ENCODE data around the gene TFPI.

DNA sequence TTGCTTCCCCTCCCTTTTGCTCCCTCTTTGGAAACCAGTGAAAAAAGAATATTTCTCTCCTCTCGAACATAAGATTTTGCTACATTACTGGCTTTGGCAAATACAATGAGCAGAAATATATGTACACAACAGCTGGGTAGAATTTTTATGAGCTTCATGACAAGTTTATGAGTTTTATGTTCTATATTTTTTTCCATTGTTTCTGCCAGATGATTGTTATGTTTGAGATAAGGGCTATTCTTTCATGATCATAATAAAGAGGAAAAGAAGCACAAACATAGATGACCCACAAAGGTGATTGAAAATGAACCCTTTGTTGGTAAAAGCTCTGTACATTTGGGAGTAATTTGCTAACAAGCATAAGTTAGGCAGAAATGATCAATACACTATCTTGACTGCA, 14.8 kb upstream of the TFPI start:
- TF ChIP-seq EP300 (IDR thresholded peaks at IDR 0.05) = no peak
- no peak for TF ChIP-seq POLR2A (IDR thresholded peaks at IDR 0.05)
